ENCODE data around the gene DSG1. TPM values are rescaled to one million over a fixed set of nuclear protein-coding genes. Genes with fewer than 3 reads are reported as not detected.
"Not testable (repeated sequence)": the region's sequence is repeated elsewhere in the genome, so short reads cannot be mapped to it uniquely, and the experiment has no call there.

Gene DSG1
- total RNA-seq, 1 donor from 2014 or later: not detected

DNA sequence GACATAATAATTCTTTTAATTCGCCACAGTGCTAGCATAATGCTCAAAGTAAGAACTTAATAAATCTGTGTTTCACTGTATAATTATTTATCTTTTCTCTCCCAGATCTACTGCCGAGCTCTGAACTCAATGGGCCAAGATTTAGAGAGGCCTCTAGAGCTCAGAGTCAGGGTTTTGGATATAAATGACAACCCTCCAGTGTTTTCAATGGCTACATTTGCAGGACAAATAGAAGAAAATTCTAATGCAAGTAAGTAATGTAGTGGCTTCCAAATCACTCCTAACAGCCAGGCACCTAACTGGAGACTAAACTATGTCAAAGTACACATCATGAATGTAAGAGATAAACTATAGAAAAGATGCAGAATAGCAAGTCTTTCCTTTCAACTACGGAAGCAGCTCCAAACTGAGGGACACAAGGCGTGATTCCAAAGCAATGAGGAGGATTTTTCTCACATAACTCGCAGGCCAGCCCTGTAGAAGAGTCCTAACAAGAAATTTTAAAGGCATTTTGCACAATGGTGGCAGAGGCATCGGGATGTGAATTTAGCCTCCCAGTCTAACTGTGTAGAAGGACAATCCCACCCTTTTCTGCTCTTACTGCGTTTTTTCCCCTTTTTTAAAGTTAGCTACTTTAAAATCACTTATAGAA is 12.0 kb downstream of the DSG1 start:
- Mint-ChIP-seq H3K4me1 (ENCODE audit: low read depth) (peaks cover 1% of the 10 kb centered on the region), H3K27ac (no peak overlapping the region), H3K9me3 (ENCODE audit: low read depth) (no peaks in the 10 kb centered on the region), H3K36me3 (ENCODE audit: insufficient read depth) (no peaks in the 10 kb centered on the region), H3K4me3 (ENCODE audit: low read depth) (no peak overlapping the region), H3K27me3 (no peaks in the 10 kb centered on the region)
- TF ChIP-seq, protein P1, sequence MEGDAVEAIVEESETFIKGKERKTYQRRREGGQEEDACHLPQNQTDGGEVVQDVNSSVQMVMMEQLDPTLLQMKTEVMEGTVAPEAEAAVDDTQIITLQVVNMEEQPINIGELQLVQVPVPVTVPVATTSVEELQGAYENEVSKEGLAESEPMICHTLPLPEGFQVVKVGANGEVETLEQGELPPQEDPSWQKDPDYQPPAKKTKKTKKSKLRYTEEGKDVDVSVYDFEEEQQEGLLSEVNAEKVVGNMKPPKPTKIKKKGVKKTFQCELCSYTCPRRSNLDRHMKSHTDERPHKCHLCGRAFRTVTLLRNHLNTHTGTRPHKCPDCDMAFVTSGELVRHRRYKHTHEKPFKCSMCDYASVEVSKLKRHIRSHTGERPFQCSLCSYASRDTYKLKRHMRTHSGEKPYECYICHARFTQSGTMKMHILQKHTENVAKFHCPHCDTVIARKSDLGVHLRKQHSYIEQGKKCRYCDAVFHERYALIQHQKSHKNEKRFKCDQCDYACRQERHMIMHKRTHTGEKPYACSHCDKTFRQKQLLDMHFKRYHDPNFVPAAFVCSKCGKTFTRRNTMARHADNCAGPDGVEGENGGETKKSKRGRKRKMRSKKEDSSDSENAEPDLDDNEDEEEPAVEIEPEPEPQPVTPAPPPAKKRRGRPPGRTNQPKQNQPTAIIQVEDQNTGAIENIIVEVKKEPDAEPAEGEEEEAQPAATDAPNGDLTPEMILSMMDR (IDR thresholded peaks at IDR 0.05; ENCODE audit: unreplicated experiment): no peak
- DNase-seq (ENCODE audit: low spot score, unreplicated experiment): no peak

DNA sequence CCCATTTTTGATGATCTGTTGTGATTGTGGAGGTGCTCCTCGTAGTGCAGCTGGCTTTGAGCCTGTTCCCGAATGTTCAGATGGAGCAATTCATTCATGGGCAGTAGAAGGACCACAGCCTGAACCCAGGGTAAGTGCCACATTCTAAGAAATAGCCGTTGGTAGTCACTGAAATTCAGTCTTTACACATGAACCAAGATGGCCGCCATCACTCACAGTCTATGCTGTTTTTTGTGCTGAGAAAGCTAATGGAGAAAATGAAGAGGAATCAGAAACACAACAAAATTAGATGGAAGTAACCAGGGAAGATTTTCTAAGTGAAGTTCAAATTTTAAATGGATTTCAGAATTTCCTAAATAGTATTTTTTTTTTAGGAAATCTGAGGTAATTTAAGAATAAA is 25.5 kb downstream of the DSG1 start:
- TF ChIP-seq, protein P1 (IDR thresholded peaks at IDR 0.05; ENCODE audit: unreplicated experiment): no peak
- Mint-ChIP-seq H3K4me1 (ENCODE audit: low read depth) (peaks cover 2% of the 10 kb centered on the region), H3K27me3 (no peaks in the 10 kb centered on the region), H3K27ac (no peak overlapping the region), H3K4me3 (ENCODE audit: low read depth) (no peak overlapping the region), H3K36me3 (ENCODE audit: insufficient read depth) (no peaks in the 10 kb centered on the region), H3K9me3 (ENCODE audit: low read depth) (no peaks in the 10 kb centered on the region)
- no peak for DNase-seq (ENCODE audit: low spot score, unreplicated experiment)

DNA sequence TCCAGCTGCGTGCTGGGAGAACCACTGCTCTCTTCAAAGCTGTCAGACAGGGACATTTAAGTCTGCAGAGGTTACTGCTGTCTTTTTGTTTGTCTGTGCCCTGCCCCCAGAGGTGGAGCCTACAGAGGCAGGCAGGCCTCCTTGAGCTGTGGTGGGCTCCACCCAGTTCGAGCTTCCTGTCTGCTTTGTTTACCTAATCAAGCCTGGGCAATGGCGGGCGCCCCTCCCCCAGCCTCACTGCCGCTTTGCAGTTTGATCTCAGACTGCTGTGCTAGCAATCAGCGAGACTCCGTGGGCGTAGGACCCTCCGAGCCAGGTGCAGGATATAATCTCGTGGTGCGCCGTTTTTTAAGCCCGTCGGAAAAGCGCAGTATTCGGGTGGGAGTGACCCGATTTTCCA is 35.4 kb downstream of the DSG1 start:
- H3K36me3 Mint-ChIP-seq (ENCODE audit: insufficient read depth); H3K9me3 Mint-ChIP-seq (ENCODE audit: low read depth); H3K27ac Mint-ChIP-seq; H3K4me1 Mint-ChIP-seq (ENCODE audit: low read depth); H3K27me3 Mint-ChIP-seq; DNase-seq (ENCODE audit: low spot score, unreplicated experiment); H3K4me3 Mint-ChIP-seq (ENCODE audit: low read depth): not testable (repeated sequence)

DNA sequence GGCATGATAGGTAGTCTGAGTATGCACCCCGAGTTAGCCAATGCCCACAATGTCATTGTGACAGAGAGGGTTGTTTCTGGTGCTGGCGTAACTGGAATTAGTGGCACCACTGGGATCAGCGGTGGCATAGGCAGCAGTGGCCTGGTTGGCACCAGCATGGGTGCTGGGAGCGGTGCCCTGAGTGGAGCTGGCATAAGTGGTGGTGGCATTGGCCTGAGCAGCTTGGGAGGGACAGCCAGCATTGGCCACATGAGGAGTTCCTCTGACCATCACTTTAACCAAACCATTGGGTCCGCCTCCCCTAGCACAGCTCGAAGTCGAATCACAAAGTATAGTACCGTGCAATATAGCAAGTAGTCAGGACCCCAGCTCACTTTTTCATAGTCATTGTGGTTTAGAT is 37.0 kb downstream of the DSG1 start:
- Mint-ChIP-seq H3K9me3 (ENCODE audit: low read depth) (peaks cover 6% of the 10 kb centered on the region), H3K4me3 (ENCODE audit: low read depth) (no peak overlapping the region), H3K27me3 (no peaks in the 10 kb centered on the region), H3K27ac (no peak overlapping the region), H3K36me3 (ENCODE audit: insufficient read depth) (no peaks in the 10 kb centered on the region), H3K4me1 (ENCODE audit: low read depth) (no peaks in the 10 kb centered on the region)
- TF ChIP-seq, protein P1 (IDR thresholded peaks at IDR 0.05; ENCODE audit: unreplicated experiment): no peak
- no peak for DNase-seq (ENCODE audit: low spot score, unreplicated experiment)

DNA sequence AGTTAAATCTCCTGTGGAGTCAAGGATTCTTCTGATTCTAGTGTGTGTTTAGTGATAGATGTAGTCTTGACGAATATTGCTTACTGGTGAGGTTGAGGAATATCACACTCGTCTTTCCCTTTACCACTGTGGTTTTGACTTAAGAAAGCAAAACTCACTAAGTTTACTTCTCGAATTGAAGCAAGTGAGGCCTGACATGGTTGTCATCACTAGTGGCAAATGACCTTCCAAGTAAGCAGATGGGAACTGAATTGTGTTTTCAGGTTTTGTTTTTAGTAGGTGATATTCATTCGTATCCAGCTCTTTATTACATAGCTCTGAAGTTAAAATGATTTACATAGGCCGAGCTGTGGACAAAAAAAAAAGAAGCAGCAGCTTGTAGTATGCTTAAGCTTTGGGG is 38.1 kb downstream of the DSG1 start:
- Mint-ChIP-seq H3K4me1 (ENCODE audit: low read depth) (no peaks in the 10 kb centered on the region), H3K27me3 (no peaks in the 10 kb centered on the region), H3K9me3 (ENCODE audit: low read depth) (peaks cover 6% of the 10 kb centered on the region), H3K27ac (no peak overlapping the region), H3K4me3 (ENCODE audit: low read depth) (no peak overlapping the region), H3K36me3 (ENCODE audit: insufficient read depth) (no peaks in the 10 kb centered on the region)
- TF ChIP-seq, protein P1 (IDR thresholded peaks at IDR 0.05; ENCODE audit: unreplicated experiment): no peak
- no peak for DNase-seq (ENCODE audit: low spot score, unreplicated experiment)

DNA sequence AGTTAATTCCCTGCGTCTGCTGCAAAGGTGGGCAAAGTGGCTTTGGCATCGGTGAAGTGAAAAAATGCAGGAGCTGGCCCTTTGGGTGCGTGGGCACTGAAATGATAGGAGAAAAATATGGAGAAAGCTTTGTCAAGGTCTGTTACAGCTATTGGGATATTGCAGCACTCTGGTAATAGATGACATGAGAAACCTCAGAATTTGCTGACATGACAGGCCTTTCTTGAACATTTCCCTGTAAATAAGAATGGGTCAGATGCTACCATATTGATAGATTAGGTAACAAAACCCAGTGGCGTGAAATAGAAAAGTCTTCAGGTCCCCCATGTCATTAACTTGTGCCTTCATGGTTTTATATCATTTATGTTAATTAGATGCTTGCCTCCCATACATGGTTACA is 46.2 kb downstream of the DSG1 start:
- Mint-ChIP-seq H3K36me3 (ENCODE audit: insufficient read depth) (no peaks in the 10 kb centered on the region), H3K27ac (no peak overlapping the region), H3K9me3 (ENCODE audit: low read depth) (peaks cover 2% of the 10 kb centered on the region), H3K4me1 (ENCODE audit: low read depth) (peaks cover 2% of the 10 kb centered on the region), H3K27me3 (no peaks in the 10 kb centered on the region), H3K4me3 (ENCODE audit: low read depth) (no peak overlapping the region)
- TF ChIP-seq, protein P1 (IDR thresholded peaks at IDR 0.05; ENCODE audit: unreplicated experiment): no peak
- no peak for DNase-seq (ENCODE audit: low spot score, unreplicated experiment)

Measured in progenitor cell of endocrine pancreas (in vitro differentiated cells).